ENCODE results near the gene KIN.

GRCh38 chr10:7826971-7827370 lies 39.2 kb upstream of the KIN start:
- TF ChIP-seq CTCF (IDR thresholded peaks at IDR 0.05; ENCODE audit: low read depth, low read length) (no peak), POLR2A (IDR thresholded peaks at IDR 0.05; ENCODE audit: extremely low read depth, insufficient read length) (no peak), MAX (IDR thresholded peaks at IDR 0.05; ENCODE audit: low read depth, low read length) (no peak), MYC (IDR thresholded peaks at IDR 0.05; ENCODE audit: low read depth, low read length) (no peak)

Measured in NB4 (cell line).